ENCODE results near the gene AGRP.
A peak's percentile ranks its signal among the peaks of the same experiment; 100 is the strongest.

Gene AGRP

GRCh38 chr16:67463059-67463458 is 20.3 kb downstream of the AGRP start:
- no peak for DNase-seq

- DNase-seq: no peak
Measured at GRCh38 chr16:67462279-67462655, 21.1 kb downstream of the AGRP start.

GRCh38 chr16:67461600-67462278 is 21.6 kb downstream of the AGRP start:
- no peak for DNase-seq

GRCh38 chr16:67460961-67461360 is 22.4 kb downstream of the AGRP start:
- DNase-seq: no peak

GRCh38 chr16:67460168-67460567 is 23.2 kb downstream of the AGRP start:
- no peak for DNase-seq

GRCh38 chr16:67459861-67460150 is 23.5 kb downstream of the AGRP start:
- no peak for DNase-seq

GRCh38 chr16:67459066-67459860 is 24.1 kb downstream of the AGRP start:
- no peak for DNase-seq

GRCh38 chr16:67458121-67458641 is 25.2 kb downstream of the AGRP start:
- DNase-seq: no peak

- no peak for DNase-seq
Measured at GRCh38 chr16:67457611-67458010, 25.7 kb downstream of the AGRP start.

- DNase-seq: no peak
Measured at GRCh38 chr16:67456391-67457081, 26.8 kb downstream of the AGRP start.

- DNase-seq: no peak
Measured at GRCh38 chr16:67454852-67455251, 28.5 kb downstream of the AGRP start.

GRCh38 chr16:67454104-67454503 is 29.2 kb downstream of the AGRP start:
- no peak for DNase-seq

- no peak for DNase-seq
Measured at GRCh38 chr16:67451704-67452435, 31.5 kb downstream of the AGRP start.

- no peak for DNase-seq
Measured at GRCh38 chr16:67451061-67451703, 32.2 kb downstream of the AGRP start.

GRCh38 chr16:67449739-67450138 is 33.6 kb downstream of the AGRP start:
- DNase-seq: no peak

GRCh38 chr16:67449336-67449735 is 34.0 kb downstream of the AGRP start:
- no peak for DNase-seq

- DNase-seq: no peak
Measured at GRCh38 chr16:67448580-67448979, 34.8 kb downstream of the AGRP start.

GRCh38 chr16:67447508-67448076 is 35.8 kb downstream of the AGRP start:
- DNase-seq: peak; percentile 20

- peak; percentile 31 for DNase-seq
Measured at GRCh38 chr16:67446968-67447507, 36.3 kb downstream of the AGRP start.

GRCh38 chr16:67445913-67446907 is 37.1 kb downstream of the AGRP start:
- DNase-seq: peak; percentile 40
